Endothelial cell of umbilical vein (primary cell): ENCODE measurements around the gene FEM1C. TPM values are rescaled to one million over a fixed set of nuclear protein-coding genes. Genes with fewer than 3 reads are reported as not detected.

Experiments used
- BruUV-seq: library from RNA; stranded (reverse); fragments of 400-500 nt; replicated peaks from 2 replicates; lab custom pipeline; 2021; lab: Mats Ljungman, UMichigan
- CTCF ChIA-PET: fragments of 300-600, 350-600 bp; sonication (Branson Sonifier 250); formaldehyde crosslinking; loops from one replicate; lab custom pipeline; 2021; ENCODE audit warnings: antibody characterized with exemption, inconsistent platforms; lab: Charles Lee
- POLR2A ChIA-PET: fragments of 300-600, 350-600 bp; sonication (Branson Sonifier 250); formaldehyde crosslinking; loops from one replicate; lab custom pipeline; 2021; ENCODE audit warnings: antibody characterized with exemption, inconsistent platforms; lab: Charles Lee
- DNase-seq: peaks from one replicate; pipeline ENCODE4 v3.0.0-alpha.2; 2011; ENCODE audit warnings: low read depth, low spot score
- FAIRE-seq: peaks from 2 replicates; lab custom pipeline; 2011; peaks lifted over from hg19 to GRCh38; lab: Jason Lieb, UNC
- H2AFZ ChIP-seq: 2 replicates; pipeline ENCODE4 v1.6.0; 2012; ENCODE audit warnings: low read depth, low read length, control low read depth, inconsistent platforms
- H3K27ac ChIP-seq: 2 replicates; pipeline ENCODE4 v1.5.1; 2011; ENCODE audit warnings: low read depth, mild to moderate bottlenecking, control low read depth, low read length, moderate library complexity; ENCODE audit not compliant: insufficient read depth
- H3K27me3 ChIP-seq, 2 experiments: 2 replicates each; pipeline versions ENCODE4 v1.6.0 to v1.6.1; 2011; ENCODE audit warnings: low read length in 2 of 2, mixed read lengths in 1 of 2; ENCODE audit not compliant: control insufficient read depth in 2 of 2, insufficient read depth in 2 of 2
- H3K36me3 ChIP-seq, 2 experiments: 2 replicates in 1 of 2; 3 replicates in 1 of 2; pipeline ENCODE4 v1.5.1; 2011; ENCODE audit warnings: low read length in 2 of 2, mild to moderate bottlenecking in 1 of 2, moderate library complexity in 1 of 2; ENCODE audit not compliant: control insufficient read depth in 2 of 2, insufficient read depth in 2 of 2; ENCODE audit errors: extremely low read depth in 1 of 2
- H3K4me1 ChIP-seq: 3 replicates; pipeline ENCODE4 v1.5.1; 2011; ENCODE audit warnings: mild to moderate bottlenecking, low read length; ENCODE audit not compliant: control insufficient read depth, insufficient read depth; ENCODE audit errors: extremely low read depth
- H3K4me2 ChIP-seq: 2 replicates; pipeline ENCODE4 v1.6.1; 2011; ENCODE audit warnings: low read length, control low read depth, mixed read lengths; ENCODE audit not compliant: insufficient read depth
- H3K4me3 ChIP-seq, 3 experiments: fragments of 200-600 bp in 1 of 3; sonication (generic), shearing (Covaris generic) in 1 of 3; replicated peaks in 1 of 3; 2 replicates each; pipeline ENCODE4 v1.5.1; 2011 to 2016; ENCODE audit warnings: control low read depth in 3 of 3, low read length in 3 of 3, mild to moderate bottlenecking in 2 of 3, inconsistent platforms in 1 of 3, low read depth in 1 of 3, moderate library complexity in 1 of 3; ENCODE audit not compliant: insufficient read depth in 1 of 3
- H3K79me2 ChIP-seq: 2 replicates; pipeline ENCODE4 v1.6.0; 2012; ENCODE audit warnings: low read length, inconsistent platforms; ENCODE audit not compliant: control insufficient read depth, insufficient read depth
- H3K9ac ChIP-seq: replicated peaks from 2 replicates; pipeline ENCODE3; 2011; ENCODE audit warnings: low read length, control low read depth; ENCODE audit not compliant: insufficient read depth; ENCODE audit errors: extremely low read depth
- H3K9me1 ChIP-seq: replicated peaks from 3 replicates; pipeline ENCODE4 v1.6.0; 2011; ENCODE audit warnings: mild to moderate bottlenecking, low read length; ENCODE audit not compliant: control insufficient read depth, insufficient read depth; ENCODE audit errors: extremely low read depth
- H3K9me3 ChIP-seq: replicated peaks from 2 replicates; pipeline ENCODE4 v1.5.1; 2012; ENCODE audit warnings: low read length, inconsistent platforms; ENCODE audit not compliant: control insufficient read depth, insufficient read depth
- H4K20me1 ChIP-seq: replicated peaks from 2 replicates; pipeline ENCODE3; 2011; ENCODE audit warnings: mild to moderate bottlenecking, low read length; ENCODE audit not compliant: control insufficient read depth, insufficient read depth; ENCODE audit errors: extremely low read depth
- EZH2 ChIP-seq: IDR thresholded peaks from 2 replicates; pipeline ENCODE4 v1.6.1; 2012; ENCODE audit warnings: borderline replicate concordance, low read depth, mild to moderate bottlenecking, moderate library complexity, low read length, inconsistent platforms; ENCODE audit not compliant: severe bottlenecking
- FOS ChIP-seq: IDR thresholded peaks from 2 replicates; pipeline ENCODE4 v1.6.1; 2011; ENCODE audit warnings: mild to moderate bottlenecking, low read length, moderate library complexity, borderline replicate concordance; ENCODE audit not compliant: insufficient read depth
- GATA2 ChIP-seq: IDR thresholded peaks from 2 replicates; pipeline ENCODE4 v1.7.0; 2011; ENCODE audit warnings: low read depth, mild to moderate bottlenecking, moderate library complexity, mixed read lengths, low read length; ENCODE audit not compliant: insufficient read length, insufficient read depth
- JUN ChIP-seq: IDR thresholded peaks from 2 replicates; pipeline ENCODE4 v1.6.1; 2011; ENCODE audit warnings: borderline replicate concordance, low read depth; ENCODE audit not compliant: insufficient read length, insufficient read depth
- MYC ChIP-seq: IDR thresholded peaks from one replicate; pipeline ENCODE4 v1.6.1; 2011; ENCODE audit warnings: mild to moderate bottlenecking, low read depth, low read length
- POLR2A ChIP-seq: IDR thresholded peaks from 2 replicates; pipeline ENCODE4 v1.6.1; 2012; ENCODE audit warnings: low read depth, mild to moderate bottlenecking, control low read depth, low read length
- POLR2AphosphoS5 ChIP-seq: IDR thresholded peaks from 2 replicates; pipeline ENCODE4 v1.6.1; 2012; ENCODE audit warnings: low read depth, mild to moderate bottlenecking, control low read depth, low read length, moderate library complexity; ENCODE audit not compliant: insufficient read depth
- dilution Hi-C: fragments of 300-500 bp; cut with MboI; formaldehyde crosslinking; loops from one replicate; pipeline ENCODE4 v1.15.0; 2019; ENCODE audit warnings: low sequenced_read_pairs; ENCODE audit not compliant: extremely low pct_ligation_motif_present
- intact Hi-C: fragments of 100-400 bp; cut with micrococcal nuclease; formaldehyde crosslinking; loops from one replicate; pipeline ENCODE4 v1.10.0; 2022
- polyA plus RNA-seq, 4 experiments: library from polyadenylated mRNA; depleted of rRNA in 3 of 4; stranded (reverse) in 3 of 4; unstranded in 1 of 4; fragments of >200 nt; gene quantifications; 2 replicates each; pipeline versions ENCODE4 v1.2.1 to v1.2.3, GENCODE V29; 2011 to 2012; ENCODE audit warnings: missing spikeins in 1 of 4
- total RNA-seq: library from RNA; stranded (reverse); gene quantifications from 2 replicates; pipeline ENCODE4 v1.2.3, GENCODE V29; 2021
- TF ChIP-seq, protein P1 (sequence below): IDR thresholded peaks from 2 replicates; pipeline ENCODE4 v1.6.1; 2011; ENCODE audit not compliant: insufficient read depth, insufficient read length
- TF ChIP-seq, protein P2 (sequence below), 2 donors: IDR thresholded peaks; 1 replicate in 1 of 2; 2 replicates in 1 of 2; pipeline ENCODE4 v1.5.1; 2011; ENCODE audit warnings: low read length in 2 of 2, mild to moderate bottlenecking in 2 of 2, moderate library complexity in 2 of 2, control low read depth in 1 of 2, inconsistent platforms in 1 of 2, low read depth in 1 of 2; ENCODE audit not compliant: insufficient read depth in 1 of 2; ENCODE audit errors: extremely low read depth in 1 of 2

FEM1C gene
- total and polyA plus RNA-seq, 2 donors (not counting 3 experiments of a cell fraction or from before 2014, with no cell fraction given) = 6.2 to 16.0 TPM

DNA sequence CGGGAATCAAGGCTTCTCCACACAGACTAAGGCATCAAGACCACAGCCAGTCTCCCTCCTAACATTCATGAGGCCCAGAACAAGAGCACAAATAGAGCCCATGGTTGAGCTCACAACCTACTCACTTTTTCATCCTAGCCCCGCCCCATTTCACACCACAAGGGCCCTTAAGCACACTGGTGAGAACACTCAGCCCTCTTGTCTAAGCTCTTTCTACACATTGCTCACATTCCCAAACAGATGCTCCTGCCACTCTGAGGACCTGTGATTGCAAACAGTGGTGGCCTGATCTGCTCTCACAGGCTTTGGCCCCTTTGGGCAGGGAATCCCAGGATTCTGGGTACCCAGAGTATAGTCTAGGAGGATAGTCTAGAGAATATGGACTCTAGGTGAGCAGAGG is 54.0 kb downstream of the FEM1C start:
- Histone ChIP-seq H3K36me3 (no peaks in the 10 kb centered on the region), H3K27ac (no peak overlapping the region), H3K79me2 (no peaks in the 10 kb centered on the region), H3K9me1 (no peaks in the 10 kb centered on the region), H4K20me1 (no peaks in the 10 kb centered on the region), H3K27me3 (no peaks in the 10 kb centered on the region), H3K4me1 (no peaks in the 10 kb centered on the region), H2AFZ (no peak overlapping the region), H3K9me3 (no peaks in the 10 kb centered on the region), H3K9ac (no peak overlapping the region), H3K4me3 (no peak overlapping the region), H3K4me2 (no peak overlapping the region)
- DNase-seq = no peak
- ChIA-PET POLR2A (no interaction called here), CTCF (interaction anchor here (1.9 kb wide), 1 partner anchor 23 kb away, joined by 4 read pairs; no protein-coding TSS in a partner anchor)
- intact Hi-C loops (no loop called here), dilution Hi-C loops (no loop called here)
- FAIRE-seq = no peak
- TF ChIP-seq, protein P1, sequence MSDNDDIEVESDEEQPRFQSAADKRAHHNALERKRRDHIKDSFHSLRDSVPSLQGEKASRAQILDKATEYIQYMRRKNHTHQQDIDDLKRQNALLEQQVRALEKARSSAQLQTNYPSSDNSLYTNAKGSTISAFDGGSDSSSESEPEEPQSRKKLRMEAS = no peak
- TF ChIP-seq EZH2 (no peak), POLR2A (no peak), POLR2AphosphoS5 (no peak), MYC (no peak), FOS (no peak), JUN (no peak), GATA2 (no peak)
- TF ChIP-seq, protein P2, sequence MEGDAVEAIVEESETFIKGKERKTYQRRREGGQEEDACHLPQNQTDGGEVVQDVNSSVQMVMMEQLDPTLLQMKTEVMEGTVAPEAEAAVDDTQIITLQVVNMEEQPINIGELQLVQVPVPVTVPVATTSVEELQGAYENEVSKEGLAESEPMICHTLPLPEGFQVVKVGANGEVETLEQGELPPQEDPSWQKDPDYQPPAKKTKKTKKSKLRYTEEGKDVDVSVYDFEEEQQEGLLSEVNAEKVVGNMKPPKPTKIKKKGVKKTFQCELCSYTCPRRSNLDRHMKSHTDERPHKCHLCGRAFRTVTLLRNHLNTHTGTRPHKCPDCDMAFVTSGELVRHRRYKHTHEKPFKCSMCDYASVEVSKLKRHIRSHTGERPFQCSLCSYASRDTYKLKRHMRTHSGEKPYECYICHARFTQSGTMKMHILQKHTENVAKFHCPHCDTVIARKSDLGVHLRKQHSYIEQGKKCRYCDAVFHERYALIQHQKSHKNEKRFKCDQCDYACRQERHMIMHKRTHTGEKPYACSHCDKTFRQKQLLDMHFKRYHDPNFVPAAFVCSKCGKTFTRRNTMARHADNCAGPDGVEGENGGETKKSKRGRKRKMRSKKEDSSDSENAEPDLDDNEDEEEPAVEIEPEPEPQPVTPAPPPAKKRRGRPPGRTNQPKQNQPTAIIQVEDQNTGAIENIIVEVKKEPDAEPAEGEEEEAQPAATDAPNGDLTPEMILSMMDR (IDR thresholded peaks at IDR 0.05; ENCODE audit: extremely low read depth in 1 of 2, insufficient read depth in 1 of 2, low read depth in 1 of 2, low read length in 2 of 2) = no peak
- no TSS peak for BruUV-seq
